Measurements from ENCODE around the gene RAP1A.

The RAP1A gene

DNA sequence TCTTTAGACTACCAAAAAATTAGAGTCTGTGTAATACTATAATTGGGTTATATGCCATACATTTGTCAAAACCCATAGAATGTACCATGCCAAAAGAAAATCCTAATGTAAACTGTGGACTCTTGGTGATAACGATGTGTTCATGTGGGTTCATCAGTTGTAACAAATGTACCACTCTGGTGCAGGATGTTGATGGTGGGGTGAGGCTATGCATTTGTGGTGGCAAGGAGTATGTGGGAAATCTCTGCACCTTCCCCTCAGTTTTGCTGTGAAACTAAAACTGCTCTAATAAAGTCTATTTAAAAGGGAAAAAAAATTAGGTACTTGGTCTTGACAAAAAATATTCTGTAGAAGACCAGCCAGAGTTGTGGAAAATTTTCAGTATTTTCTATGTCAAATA, 76.2 kb downstream of the RAP1A start:
- POLR2A ChIA-PET: no interaction called here
- TF ChIP-seq CTCF (IDR thresholded peaks at IDR 0.05; ENCODE audit: insufficient read depth, low read length, missing control alignments): no peak
- CTCF ChIA-PET: no interaction called here
- DNase-seq (ENCODE audit: low read depth, low spot score): no peak
- no peak overlapping the region for H3K4me3 ChIP-seq (ENCODE audit: low read depth, low read length)

DNA sequence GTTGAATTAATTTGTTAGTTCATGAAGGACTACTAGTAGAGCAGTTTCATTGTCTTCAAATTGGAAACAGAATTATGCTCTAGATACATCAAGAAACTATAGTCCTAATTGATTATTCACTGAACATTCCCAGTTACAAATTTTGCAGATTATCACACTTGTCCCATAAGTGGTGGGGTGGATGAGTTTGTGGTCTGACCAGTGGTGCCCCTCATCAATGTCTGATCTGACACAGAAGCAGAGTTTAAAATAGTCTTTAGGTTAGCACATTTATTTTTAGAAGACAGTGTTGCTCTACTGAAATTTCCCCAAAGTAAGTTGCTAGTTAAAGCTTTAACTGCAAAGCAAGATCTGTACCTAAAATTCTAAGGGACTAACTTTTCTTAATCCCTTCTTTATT, 76.7 kb downstream of the RAP1A start:
- CTCF ChIA-PET: no interaction called here
- no peak for DNase-seq (ENCODE audit: low read depth, low spot score)
- POLR2A ChIA-PET: no interaction called here
- TF ChIP-seq CTCF (IDR thresholded peaks at IDR 0.05; ENCODE audit: insufficient read depth, low read length, missing control alignments): no peak
- H3K4me3 ChIP-seq (ENCODE audit: low read depth, low read length): no peak overlapping the region

DNA sequence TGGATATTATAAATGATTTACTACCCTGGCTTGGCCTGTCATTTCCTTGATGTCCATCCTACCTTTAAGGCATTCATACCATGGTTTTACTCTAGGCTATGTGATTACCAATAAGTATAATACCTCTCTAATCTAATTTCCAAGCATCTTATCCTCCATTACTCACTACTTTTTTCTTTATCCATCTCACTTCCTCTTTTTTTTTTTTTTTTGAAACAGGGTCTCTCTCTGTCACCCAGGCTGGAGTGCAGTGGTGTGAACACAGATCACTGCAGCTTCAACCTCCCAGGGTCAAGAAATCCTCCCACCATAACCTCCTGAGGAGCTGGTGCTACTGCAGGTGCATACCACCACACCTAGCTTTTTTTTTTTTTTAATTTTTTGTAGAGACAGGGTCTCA, 79.7 kb downstream of the RAP1A start:
- POLR2A ChIA-PET: interaction anchor here (0.7 kb wide), 1 partner anchor 13 kb away, joined by 3 read pairs; no protein-coding TSS in a partner anchor
- H3K4me3 ChIP-seq (ENCODE audit: low read depth, low read length): no peak overlapping the region
- no peak for DNase-seq (ENCODE audit: low read depth, low spot score)
- CTCF ChIA-PET: interaction anchor here (1.0 to 9.5 kb wide), 4 partner anchors 11 to 191 kb away, joined by 3 to 99 read pairs (median 6); no protein-coding TSS in a partner anchor
- no peak for TF ChIP-seq CTCF (IDR thresholded peaks at IDR 0.05; ENCODE audit: insufficient read depth, low read length, missing control alignments)

- TF ChIP-seq CTCF (IDR thresholded peaks at IDR 0.05; ENCODE audit: insufficient read depth, low read length, missing control alignments): no peak
- CTCF ChIA-PET: interaction anchor here (1.1 to 9.5 kb wide), 5 partner anchors 10 to 220 kb away, joined by 3 to 99 read pairs (median 8); partner anchors contain the start of gene INKA2
- DNase-seq (ENCODE audit: low read depth, low spot score): no peak
- H3K4me3 ChIP-seq (ENCODE audit: low read depth, low read length): no peak overlapping the region
- POLR2A ChIA-PET: interaction anchor here (1.0 kb wide), 1 partner anchor 52 kb away, joined by 3 read pairs; no protein-coding TSS in a partner anchor
Measured at GRCh38 chr1:111702504-111703050, 83.0 kb downstream of the RAP1A start.

DNA sequence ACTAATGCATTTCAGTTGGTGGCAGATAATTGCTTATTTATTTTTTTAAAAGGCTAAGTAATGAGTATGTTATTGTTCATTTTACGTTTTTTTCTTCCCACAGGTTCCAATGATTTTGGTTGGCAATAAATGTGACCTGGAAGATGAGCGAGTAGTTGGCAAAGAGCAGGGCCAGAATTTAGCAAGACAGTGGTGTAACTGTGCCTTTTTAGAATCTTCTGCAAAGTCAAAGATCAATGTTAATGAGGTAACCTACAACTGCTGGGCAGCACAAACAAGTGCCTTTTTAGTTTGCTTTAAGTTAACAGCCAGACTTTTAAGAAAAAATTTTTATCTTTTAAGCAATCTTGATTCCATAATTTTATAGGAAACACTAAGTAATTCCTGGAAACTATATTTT, 84.7 kb downstream of the RAP1A start:
- H3K4me3 ChIP-seq (ENCODE audit: low read depth, low read length): no peak overlapping the region
- POLR2A ChIA-PET: interaction anchor here (0.7 kb wide), 1 partner anchor 34 kb away, joined by 3 read pairs; no protein-coding TSS in a partner anchor
- TF ChIP-seq CTCF (IDR thresholded peaks at IDR 0.05; ENCODE audit: insufficient read depth, low read length, missing control alignments): no peak
- CTCF ChIA-PET: interaction anchor here (0.7 to 9.5 kb wide), 8 partner anchors 9 to 665 kb away, joined by 3 to 99 read pairs (median 6); partner anchors contain the start of gene DDX20
- no peak for DNase-seq (ENCODE audit: low read depth, low spot score)

DNA sequence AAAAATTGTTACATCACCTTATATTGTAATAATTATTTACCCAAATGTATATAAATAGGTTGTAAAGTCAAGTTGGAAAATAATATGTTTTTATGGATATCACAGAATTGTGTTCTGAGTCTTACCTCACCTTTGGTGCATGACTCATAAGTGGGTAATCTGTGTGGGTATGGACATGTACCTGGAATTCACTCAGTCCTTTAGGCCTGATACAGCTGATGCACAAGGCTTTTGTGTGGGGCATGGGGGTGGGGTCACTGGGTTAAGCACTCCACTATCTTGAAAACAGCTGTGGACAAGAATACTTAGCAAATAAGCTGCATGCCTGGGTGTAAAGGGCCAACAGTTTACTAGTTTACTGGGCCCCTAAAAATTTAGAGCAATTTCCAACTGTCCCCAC, 85.2 kb downstream of the RAP1A start:
- TF ChIP-seq CTCF (IDR thresholded peaks at IDR 0.05; ENCODE audit: insufficient read depth, low read length, missing control alignments): no peak
- no peak for DNase-seq (ENCODE audit: low read depth, low spot score)
- H3K4me3 ChIP-seq (ENCODE audit: low read depth, low read length): no peak overlapping the region
- ChIA-PET CTCF (interaction anchor here (0.7 to 9.5 kb wide), 9 partner anchors 8 to 665 kb away, joined by 3 to 99 read pairs (median 5); partner anchors contain the start of gene DDX20), POLR2A (no interaction called here)
